ENCODE data around the gene ESR1.
"Not testable (repeated sequence)": the region's sequence is repeated elsewhere in the genome, so short reads cannot be mapped to it uniquely, and the experiment has no call there.

The ESR1 gene

DNA sequence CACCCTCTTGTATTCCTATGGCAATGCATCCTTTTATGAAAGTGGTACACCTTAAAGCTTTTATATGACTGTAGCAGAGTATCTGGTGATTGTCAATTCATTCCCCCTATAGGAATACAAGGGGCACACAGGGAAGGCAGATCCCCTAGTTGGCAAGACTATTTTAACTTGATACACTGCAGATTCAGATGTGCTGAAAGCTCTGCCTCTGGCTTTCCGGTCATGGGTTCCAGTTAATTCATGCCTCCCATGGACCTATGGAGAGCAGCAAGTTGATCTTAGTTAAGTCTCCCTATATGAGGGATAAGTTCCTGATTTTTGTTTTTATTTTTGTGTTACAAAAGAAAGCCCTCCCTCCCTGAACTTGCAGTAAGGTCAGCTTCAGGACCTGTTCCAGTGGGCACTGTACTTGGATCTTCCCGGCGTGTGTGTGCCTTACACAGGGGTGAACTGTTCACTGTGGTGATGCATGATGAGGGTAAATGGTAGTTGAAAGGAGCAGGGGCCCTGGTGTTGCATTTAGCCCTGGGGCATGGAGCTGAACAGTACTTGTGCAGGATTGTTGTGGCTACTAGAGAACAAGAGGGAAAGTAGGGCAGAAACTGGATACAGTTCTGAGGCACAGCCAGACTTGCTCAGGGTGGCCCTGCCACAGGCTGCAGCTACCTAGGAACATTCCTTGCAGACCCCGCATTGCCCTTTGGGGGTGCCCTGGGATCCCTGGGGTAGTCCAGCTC is 292.1 kb downstream of the ESR1 start:
- DNase-seq = no peak

GRCh38 chr6:152100183-152100618 is 292.7 kb downstream of the ESR1 start:
- DNase-seq = peak; percentile 60

DNA sequence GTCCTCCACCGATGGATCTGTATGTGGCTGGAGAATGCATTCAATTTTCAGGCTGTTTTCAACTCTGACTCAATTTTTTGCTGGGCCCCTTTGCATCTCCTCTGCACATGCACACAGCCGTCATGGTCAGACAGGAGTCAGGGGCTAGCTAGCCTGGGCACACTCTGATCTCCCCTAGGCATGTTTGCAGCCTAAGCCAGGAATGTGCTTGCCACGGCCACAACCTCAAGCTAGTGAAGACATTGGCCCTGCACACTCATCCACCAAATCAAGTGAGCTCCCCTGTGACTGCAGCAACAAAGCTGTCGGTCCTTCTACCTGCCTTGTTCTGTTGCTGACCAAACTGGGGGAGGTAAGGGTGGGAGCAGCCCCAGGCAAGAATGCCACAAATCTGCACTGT is 300.5 kb downstream of the ESR1 start:
- no peak for DNase-seq

DNA sequence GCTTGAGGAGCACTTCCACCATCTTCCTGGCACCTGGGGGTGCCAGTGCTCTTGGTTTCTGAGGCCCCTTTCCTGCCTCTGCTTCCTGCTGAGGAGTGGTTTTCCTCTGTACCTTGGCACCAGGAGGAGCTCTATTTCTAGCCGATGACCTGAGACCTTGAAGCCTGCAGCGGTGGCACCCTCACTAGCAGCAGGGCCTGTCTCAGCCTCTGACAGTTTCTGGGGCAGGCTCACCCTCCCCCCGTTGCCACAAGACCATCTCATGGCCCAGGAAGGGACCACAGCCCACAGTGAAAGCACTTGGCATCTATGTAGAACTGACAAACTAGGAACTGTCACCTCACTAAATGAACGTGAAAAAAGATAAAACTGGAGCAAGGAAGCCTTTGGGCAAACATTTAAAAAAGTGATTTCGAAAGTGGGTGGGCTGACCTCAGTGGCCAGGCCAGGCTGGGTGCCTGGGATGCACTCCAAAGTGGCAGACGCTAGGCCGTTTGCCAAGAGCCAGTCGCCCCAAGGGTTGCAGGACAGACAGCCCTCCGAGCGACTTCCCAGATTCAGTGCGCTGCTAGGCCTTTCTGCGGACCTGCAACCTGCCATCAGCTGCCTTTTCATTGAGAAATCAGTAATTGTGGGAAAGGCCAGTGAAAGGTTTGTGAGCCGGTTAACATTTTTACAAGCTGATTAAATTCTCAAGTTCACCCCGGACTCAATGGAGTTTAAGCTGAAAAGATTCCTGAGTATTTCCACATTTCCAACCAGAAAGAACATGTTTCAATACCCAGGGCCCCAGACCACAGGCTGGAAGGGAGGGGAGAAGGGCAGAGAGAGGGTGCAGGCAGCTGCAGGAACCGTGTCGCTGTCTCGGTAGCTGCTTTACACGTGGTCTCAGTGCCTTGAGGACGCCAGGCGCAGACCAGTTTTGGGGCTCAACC is 303.7 kb downstream of the ESR1 start:
- DNase-seq = no peak

GRCh38 chr6:152112491-152113261 is 305.2 kb downstream of the ESR1 start:
- DNase-seq = no peak

GRCh38 chr6:152117156-152118133 is 310.0 kb downstream of the ESR1 start:
- no peak for DNase-seq

- DNase-seq = no peak
These were observed 310.7 kb downstream of the ESR1 start for GRCh38 chr6:152118224-152118623.

- no peak for DNase-seq
These were observed 311.2 kb downstream of the ESR1 start for GRCh38 chr6:152118678-152119077.

DNA sequence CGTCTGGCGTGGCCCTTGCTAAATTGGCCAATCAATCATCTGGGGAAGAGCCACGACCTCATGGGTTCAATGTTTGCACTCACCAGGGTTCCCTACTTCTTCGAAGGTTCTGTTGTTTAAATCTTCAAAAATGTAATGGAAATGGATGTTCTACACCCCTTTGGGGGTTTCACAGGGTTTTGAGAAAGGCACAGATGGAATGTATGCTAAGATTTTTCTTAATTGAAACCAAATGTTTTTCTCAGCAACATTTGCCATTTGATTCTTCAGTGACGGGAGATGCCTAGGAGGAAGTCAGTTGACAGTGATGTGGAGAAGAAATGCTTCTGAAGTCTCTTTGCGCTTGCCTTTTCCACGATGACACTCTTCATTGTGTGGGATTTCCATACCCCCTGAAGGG is 312.3 kb downstream of the ESR1 start:
- no peak for DNase-seq

DNA sequence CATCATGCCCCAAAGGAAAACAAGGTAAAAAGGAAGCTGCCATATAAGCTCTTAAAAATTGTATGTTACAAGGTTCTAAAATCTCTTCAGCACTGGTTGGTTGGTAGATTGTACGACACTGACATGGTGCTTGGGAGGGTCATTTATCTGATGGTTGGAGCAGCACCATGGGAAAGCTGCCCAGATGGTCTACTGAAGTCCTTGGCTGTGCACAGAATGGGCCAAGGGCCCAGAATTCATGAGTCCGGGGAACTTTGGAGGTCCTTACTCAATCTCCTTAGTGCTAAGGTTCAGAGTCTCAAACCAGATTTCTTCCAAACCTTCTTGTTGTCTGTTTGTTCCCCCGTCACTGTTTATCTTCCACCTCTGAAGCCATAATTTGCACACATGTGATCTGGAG is 314.4 kb downstream of the ESR1 start:
- no peak for DNase-seq

DNA sequence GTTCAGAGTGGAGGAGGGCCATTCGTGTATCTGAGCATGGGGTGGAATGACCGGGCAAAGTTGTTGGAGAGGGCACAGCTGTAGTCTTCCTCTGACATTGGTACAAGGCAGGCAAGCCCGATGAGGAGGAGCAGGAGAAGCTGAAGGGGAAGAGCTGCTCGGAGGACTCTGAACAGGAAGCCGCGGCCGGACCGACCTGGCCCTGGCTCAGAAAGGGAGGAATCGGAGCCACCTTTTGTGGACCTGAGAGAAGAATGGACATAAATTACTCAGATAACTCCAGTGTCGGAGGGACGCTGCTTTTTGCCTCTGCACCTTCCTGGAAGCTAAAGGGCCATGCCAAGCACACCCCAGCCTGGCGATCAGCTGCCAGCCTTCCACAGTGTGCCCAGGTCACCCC is 315.0 kb downstream of the ESR1 start:
- DNase-seq = no peak

DNA sequence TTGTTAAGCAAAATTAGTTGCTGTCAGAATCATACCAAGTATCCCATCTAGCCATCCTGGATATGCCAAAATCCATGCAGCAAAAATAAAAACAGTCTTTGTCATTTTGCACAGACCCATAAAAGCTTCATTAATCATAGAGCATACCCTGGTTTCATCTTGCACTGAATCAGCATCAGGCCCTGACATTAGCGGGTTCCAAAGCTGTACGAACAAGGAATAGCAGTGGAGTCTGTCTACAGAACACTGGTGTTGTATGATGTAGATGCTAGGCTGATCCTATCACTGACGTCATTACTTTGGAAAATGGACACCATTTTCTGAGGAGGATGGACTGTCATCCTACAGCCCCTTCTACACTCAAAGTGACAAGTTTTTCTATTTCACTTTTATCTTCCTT is 315.6 kb downstream of the ESR1 start:
- DNase-seq = no peak

DNA sequence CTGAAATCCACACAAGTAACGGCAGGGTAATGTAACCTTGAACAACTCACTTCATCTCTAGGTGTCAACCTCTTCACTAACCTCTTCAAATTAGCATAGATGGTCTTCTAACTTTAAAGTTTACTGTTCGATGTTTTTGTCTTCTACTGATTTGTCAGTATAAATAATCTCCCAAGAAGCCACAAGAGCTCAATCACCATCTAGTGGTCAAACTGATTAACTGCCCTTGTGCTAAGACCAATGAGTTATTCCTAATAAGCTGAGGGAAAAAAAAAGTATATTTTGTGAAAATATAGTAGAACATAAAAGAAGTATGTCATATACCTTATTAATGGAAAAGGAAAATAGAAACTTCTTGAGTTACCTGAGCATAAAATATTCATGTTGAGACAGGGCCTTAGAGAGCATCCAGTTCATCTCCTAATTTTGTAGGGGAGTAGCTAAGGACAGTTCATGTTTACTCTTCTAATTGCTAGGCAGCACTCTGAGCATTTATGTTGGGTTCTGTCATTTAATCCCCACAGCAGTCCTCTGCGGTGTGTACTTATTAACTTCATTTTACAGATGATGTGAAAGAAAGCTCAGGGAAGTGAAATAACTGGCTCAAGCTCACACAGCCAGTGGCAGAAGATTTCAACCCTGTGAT is 317.1 kb downstream of the ESR1 start:
- DNase-seq = no peak

GRCh38 chr6:152127432-152128165 is 320.1 kb downstream of the ESR1 start:
- no peak for DNase-seq

DNA sequence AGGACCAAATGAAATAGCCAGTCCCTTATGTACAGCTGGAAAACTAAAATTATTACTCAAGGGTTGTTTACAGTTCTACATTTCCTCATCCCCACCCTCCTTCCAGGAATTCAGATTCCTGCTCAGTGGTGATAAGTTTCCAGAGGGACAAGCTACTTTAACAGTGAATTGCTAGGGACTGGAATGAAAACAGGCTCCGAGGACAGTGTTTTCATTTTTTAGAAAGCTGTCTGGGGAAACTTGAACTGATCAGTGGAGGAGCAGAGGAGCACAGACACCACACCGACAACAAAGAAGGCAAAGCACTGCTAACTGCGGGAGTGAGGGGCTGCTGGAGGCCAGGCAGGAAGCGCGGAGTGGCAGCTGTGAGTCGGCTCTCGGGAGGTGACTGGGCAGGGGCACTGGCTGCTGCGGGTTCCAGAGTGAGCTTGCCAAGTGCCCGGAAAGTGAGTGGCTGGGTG is 322.2 kb downstream of the ESR1 start:
- DNase-seq = no peak

DNA sequence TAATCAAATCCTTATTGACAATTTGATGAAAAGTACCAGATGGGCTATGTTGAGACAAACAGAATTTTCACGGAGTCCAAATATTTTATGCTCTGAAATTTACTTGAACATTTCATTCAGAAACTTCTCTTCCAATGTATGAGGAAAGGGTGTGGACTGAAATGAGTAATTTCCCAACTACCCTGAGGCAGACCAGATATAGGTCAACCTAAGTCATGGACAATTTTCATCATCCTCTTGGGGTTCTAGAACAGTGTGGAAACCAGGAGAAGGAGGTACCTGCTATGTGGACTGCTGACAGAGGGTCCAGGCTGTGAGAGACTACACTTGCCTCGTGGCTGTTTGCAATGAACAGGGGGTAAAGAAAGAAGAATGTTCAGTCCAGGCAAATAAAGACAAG is 323.0 kb downstream of the ESR1 start:
- DNase-seq = no peak

GRCh38 chr6:152135755-152136448 is 328.4 kb downstream of the ESR1 start:
- no peak for DNase-seq

- no peak for DNase-seq
These were observed 329.0 kb downstream of the ESR1 start for GRCh38 chr6:152136449-152136825.

- not testable (repeated sequence) for DNase-seq
These were observed 330.9 kb downstream of the ESR1 start for GRCh38 chr6:152138344-152138743.

GRCh38 chr6:152142105-152142504 is 334.6 kb downstream of the ESR1 start:
- no peak for DNase-seq

Measured in NCI-H226 (cell line).